GM21717 (cell line): ENCODE results near the gene ROR2.
"Not testable (repeated sequence)": the region's sequence is repeated elsewhere in the genome, so short reads cannot be mapped to it uniquely, and the experiment has no call there.

Source experiments
- ATAC-seq: cut with Tn5 transposase; IDR thresholded peaks from one replicate; pipeline ENCODE4 v1.9.1; 2021; ENCODE audit warnings: mild to moderate bottlenecking, moderate library complexity; ENCODE audit not compliant: unreplicated experiment

ROR2 gene

DNA sequence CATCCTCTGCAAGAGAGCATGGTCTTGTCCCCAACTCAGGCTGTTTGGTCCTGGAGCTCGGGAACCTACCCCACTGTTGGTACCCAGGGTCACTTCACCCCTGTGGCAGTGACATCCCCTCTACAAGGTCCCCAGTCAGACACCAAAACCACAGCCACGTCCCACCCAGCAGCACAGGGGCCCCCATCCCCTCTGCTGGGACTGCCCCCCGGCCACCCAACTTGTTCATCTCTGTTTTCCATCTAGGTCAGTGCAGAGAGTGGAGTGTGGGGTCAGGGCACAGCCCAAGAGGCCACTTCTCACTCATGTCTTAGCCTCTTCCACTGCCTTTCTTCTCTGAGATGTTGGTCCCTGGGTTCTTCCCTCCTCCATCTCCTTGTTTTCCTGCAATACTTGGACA is 292.5 kb downstream of the ROR2 start:
- no peak for ATAC-seq

DNA sequence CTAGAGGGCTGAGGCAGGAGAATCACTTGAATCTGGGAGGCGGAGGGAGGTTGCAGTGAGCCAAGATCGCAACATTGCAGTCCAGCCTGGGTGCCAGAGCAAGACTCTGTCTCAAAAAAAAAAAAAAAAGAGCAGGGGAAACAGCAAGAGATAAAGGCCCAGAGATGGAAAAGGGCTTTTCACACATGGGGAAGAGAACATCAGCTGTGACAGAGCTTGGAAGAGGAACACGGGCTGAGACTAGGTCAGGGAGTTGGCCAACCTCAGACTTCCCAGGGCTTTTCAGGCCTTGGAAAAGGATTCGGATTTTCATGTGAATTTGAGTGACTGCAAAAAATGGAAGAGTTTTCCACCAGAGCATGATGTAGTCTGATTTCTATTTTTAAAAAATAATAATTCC is 294.4 kb downstream of the ROR2 start:
- no peak for ATAC-seq

DNA sequence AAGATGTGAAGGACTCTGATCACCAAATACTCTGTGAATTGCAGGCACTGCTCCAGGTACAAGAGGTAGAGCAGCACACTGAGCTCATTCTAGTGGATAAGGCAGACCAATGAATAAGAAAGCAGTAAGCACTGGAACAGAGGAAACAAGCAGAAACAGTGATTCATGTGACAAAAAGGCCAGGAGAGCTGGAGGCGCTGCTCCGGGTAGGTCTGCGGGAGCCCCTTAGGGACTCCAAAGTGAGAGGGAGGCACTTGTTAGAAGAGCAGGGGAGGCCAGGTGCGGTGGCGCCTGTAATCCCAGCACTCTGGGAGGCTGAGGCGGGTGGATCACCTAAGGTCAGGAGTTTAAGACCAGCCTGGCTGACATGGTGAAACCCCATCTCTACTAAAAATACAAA is 294.8 kb downstream of the ROR2 start:
- no peak for ATAC-seq

DNA sequence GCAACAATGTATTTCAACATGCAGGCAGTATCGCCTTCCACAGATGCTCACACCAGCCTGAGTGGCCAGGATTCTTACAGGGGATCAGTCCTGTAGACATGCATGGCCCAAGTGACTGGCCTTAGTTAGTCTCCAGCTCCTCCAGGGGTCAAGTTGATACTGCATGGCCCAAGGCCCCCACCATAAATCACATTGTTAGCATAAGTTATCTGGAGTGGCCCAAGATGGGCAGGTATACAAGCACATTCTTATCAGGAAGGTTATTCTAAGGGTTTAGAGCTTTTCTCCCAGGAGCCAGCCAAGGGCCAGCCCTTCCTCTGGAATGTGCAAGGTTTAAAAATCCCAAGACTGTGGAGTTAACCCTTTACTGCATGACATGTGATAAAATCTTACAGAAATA is 295.5 kb downstream of the ROR2 start:
- ATAC-seq = no peak

DNA sequence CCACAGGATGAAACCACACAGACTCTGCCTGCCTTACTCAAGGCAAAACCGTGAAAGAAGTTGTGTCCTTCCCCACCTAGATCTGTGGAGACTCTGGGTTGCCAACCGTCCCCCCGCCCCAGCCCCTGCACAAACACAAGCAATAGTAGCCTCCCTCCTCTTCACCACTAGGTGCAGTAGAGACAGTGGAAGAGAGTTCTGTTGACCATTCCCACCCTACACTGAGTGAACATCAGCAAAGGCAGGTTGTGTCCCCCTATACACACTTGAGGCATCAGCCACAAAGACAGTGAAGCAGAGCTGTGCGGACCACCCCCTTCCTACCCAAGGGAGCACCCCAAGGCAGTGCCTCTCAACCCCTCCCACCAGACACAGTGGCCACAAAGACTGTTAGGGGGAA is 302.7 kb downstream of the ROR2 start:
- no peak for ATAC-seq

DNA sequence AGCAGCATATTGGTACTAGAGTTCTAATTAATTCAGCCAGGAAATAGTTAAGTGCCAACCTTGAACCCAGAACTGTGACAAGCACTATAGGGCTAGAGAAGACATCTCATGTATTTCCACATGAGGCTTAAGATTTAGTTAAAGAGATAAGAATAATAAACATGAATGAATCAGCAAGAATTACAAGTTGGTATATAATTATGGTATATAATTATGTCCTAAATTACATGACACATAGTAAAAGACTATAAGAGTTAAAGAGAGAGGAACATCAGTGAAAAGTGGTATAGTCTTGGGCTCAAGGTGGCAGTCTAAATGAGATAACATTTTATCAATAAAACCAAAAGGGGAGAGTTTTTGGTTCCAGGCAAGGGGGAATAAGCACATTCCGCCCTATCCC is 303.3 kb downstream of the ROR2 start:
- ATAC-seq = no peak

DNA sequence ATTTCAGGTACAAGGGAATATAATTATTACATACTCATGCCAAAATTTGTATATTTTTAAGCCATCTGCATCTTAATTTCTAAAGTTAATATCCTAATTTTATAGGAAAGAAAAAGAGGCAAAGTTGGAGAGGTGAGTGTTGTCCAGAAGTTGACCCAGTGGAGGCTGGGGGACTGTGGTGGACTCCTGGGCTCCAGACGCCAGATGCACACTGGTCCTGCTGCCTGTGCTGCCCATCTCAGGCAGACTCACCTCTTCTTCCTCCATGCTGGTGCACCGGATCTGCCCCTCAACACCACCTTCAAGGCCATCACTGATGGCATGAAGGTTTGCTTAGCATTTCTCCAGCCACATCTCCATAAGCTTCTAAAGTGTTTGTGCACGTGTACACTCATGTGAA is 305.6 kb downstream of the ROR2 start:
- ATAC-seq = no peak

DNA sequence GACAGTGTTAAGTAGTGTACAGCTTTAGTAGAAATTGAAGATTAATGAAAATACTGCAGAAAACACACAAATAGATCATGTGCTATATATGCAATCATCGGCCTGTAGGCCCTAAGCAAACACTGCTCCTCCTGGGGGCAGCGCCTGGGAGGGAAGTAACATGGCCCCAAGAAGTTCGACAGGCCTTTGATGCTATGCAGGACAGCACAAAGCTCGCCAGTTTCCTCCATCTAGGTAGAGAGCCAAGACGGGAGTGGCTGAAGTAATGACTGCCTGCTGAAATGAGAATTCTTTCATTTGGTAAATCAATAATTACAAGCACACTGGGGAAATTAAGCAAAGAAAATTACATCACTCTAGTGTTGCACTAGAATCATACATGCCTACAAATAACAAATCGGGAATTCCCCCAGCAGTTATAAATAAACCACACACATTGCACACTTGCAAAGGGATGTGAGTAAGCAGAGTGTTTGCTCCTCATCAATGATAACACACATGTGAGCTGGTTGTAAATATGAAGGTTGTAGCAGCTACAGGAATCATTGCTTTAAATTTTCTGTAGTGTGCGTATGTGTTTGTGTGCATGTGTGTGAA is 306.4 kb downstream of the ROR2 start:
- no peak for ATAC-seq

DNA sequence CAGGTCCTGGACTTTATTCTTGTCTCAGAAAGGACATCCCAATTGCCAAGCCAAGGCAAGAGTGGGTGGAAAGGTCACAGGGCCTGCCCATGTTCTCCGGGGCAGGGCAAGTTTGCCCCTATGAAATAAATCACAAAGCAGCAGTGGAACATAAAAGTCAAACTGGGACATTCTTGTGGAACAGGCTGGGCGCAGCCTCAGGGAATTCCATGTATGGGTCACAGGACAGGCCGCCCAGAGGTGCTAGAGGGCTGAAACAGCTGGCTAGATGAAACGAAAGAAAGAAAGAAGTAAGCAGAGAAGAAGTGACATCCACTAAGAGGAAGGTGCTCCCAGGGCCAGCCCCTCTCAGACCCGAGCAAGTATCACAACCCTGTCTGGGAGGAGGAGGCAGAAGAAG is 307.3 kb downstream of the ROR2 start:
- no peak for ATAC-seq

DNA sequence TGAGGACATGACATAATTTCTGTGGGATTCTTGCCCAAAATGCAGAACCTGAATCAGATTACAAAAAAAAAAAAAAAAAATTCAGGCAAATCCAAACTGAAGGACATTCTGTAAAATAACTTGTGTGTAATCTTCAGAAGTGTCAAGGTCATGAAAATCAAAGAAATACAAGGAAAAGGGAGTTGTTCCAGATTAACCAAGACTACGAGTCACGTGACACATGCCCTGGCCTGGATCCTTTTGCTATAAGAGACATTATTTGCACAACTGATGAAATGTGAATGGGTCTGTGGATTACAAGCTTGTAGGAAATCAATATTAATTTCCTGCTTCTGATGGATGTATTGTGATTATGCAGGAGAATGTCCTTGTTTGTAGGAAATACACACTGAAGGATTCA is 309.6 kb downstream of the ROR2 start:
- no peak for ATAC-seq

DNA sequence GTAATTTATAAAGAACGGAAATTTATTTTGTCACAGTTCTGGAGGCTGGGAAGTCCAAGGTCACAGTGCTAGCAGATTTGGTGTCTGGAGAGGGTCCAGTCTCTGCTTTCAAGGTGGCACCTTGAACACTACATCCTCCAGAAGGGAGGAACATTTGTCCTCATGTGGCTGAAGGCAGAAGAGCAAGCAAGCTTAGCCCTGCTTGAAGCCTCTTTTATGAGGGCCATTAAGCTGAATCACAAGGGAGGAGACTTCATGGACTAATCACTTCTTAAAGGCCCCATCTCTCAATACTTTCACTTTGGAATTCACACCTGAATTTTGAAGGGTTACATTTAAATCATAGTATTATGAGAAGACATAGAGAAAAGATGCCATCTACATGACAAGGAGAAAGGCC is 311.0 kb downstream of the ROR2 start:
- ATAC-seq = no peak

DNA sequence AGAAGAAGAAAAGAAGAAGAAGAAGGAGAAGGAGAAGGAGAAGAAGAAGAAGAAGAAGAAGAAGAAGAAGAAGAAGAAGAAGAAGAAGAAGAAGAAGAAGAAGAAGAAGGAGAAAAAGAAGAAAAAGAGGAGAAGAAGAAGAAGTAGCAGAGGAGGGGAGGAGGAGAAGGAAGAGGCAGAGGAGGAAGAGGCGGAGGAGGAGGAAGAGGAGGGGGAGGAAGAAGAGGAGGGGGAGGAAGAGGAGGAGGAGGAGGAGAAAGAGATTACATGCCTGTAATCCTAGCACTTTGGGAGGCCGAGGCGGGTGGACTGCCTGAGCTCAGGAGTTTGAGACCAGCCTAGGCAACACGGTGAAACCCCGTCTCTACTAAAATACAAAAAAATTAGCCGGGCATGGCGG is 315.2 kb downstream of the ROR2 start:
- not testable (repeated sequence) for ATAC-seq

DNA sequence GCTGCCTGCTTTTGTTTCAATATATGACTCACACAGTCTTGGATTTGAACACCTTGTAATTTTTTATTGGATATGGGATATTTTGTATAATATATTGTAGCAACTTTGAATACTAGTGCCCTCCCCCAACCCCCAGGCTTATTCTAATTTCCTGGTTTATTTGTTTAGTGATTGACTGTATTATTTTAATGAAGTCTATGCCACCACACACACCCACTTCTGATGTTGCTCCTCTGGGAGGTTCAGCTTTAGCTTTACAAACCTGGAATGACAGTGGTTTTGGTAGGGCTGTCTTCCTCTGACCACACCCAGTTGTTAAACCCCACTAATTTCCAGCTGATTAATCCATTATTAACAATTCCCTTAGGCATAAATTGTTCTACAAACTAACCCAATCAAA is 320.3 kb downstream of the ROR2 start:
- ATAC-seq = no peak

DNA sequence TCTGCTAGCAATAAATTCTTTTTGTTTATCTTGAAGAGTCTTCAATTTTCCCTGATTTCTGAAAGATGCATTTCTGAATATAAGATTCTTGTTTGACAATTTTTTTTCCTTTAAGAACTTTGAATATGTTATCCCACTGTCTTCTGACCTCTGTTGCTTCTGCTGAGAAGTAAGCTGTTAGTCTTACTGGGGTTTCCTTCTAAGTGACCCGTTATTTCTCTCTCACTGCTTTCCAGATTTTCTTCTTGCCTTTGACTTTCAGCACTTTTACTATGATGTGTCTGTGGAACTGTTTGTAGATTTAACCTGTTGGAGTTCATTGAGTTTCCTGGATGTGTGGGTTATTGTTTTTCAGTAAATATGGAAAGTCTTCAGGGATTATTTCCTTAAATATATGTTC is 321.1 kb downstream of the ROR2 start:
- no peak for ATAC-seq

DNA sequence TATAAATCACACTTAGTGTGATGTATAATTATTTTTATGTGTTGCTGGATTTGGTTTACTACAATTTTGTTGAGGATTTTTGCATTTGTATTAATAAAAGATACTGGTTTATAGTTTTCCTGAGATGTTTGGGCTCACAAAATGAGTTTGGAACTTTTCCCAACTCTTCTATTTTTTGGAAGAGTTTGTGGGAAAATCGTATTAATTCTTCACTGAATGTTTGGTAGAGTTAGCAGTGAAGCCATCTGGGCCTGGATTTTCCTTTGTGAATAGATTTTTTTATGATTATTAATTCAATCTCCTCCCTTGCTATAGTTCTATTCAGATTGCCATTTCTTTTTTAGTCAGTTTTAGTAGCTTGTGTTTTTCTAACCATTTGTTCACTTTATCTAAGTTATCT is 324.7 kb downstream of the ROR2 start:
- no peak for ATAC-seq

DNA sequence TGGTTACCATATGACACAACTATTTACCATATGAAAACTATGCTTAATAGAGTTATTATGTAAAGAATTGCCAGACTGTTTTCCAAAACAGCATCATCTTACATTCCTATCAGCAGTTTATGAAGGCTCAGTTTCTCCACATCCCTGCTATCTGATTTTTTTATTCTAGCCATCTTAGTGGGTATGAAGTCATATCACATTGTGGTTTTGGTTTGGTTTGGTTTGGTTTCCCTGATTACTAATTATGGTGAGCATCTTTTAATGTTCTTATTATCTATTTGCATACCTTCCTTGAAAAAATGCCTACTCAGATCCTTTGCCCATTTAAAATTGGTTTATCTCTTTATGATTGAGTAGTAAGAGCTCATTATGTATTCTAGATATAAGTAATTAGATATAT is 327.0 kb downstream of the ROR2 start:
- no peak for ATAC-seq

DNA sequence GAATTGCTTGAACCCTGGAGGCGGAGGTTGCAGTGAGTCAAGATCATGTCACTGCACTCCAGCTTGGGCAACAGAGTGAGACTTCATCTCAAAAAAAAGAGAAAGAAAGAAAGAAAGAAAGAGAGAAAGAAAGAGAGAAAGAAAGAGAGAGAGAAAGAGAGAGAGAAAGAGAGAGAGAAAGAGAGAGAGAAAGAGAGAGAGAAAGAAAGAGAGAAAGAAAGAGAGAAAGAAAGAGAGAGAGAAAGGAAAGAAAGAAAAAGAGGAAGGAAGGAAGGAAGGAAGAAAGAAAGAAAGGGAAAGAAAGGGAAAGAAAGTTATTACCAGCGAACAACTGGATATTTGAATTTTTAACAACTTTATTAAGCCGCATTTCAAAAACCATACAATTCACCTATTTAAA is 327.9 kb downstream of the ROR2 start:
- ATAC-seq = not testable (repeated sequence)

DNA sequence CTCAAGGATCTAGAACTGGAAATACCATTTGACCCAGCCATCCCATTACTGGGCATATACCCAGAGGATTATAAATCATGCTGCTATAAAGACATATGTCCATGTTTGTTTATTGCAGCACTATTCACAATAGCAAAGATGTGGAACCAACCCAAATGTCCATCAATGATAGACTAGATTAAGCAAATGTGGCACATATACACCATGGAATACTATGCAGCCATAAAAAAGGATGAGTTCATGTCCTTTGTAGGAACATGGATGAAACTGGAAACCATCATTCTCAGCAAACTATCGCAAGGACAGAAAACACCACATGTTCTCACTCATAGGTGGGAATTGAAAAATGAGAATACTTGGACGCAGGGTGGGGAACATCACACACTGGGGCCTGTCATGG is 336.0 kb downstream of the ROR2 start:
- not testable (repeated sequence) for ATAC-seq

DNA sequence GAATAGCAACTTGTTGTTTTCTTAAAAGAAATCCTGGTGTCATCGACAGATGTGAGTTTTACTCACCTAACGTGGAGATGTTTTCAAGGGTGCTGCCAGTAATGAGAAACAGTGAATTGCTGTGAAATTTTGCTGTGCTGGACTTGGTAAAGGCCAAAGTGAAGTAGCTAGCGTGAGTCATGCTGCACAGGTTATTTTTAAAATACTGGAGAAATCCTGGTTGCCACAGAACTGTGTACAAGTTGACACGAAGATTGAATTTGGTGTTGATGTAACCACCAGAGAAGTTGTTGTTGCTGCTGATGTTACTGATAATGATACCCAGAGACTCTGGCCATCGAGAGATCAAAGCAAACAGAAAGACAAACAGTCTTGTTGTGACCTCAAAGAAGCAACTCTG is 338.4 kb downstream of the ROR2 start:
- ATAC-seq = no peak

DNA sequence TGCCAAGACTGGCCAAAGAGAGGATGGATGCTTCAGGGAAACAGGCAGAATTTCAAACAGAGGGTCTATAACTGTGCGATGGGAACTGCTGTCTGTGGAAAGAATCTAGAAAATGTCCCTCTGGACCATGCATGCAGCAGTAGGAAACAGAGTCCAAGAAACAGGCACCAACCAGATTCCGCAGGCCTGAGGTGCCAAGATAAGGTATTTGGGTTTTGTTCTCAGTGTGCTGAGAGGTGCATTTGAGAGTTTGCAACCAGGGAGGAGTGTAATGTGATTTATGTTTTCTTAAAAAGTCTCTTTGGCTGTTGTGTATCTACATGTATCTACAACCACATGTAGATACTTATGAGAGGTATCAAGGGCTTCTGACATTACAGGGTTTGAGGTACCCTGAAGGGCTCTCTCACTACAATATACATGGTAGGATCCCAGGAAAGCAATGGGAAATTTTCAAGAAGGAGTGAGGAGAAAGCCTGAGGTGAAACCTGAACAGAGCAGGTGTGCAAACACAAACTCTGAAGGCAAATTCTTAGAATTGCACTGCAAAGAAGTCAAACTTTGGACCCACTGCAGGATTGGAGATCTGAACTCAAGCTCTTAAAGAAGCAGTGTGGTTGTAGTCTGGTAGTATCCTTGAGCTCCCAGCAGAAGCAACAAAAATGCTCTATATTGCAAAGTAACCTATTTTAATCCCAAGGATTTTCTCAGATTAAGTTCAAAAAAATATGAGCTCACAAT is 343.6 kb downstream of the ROR2 start:
- ATAC-seq = no peak

DNA sequence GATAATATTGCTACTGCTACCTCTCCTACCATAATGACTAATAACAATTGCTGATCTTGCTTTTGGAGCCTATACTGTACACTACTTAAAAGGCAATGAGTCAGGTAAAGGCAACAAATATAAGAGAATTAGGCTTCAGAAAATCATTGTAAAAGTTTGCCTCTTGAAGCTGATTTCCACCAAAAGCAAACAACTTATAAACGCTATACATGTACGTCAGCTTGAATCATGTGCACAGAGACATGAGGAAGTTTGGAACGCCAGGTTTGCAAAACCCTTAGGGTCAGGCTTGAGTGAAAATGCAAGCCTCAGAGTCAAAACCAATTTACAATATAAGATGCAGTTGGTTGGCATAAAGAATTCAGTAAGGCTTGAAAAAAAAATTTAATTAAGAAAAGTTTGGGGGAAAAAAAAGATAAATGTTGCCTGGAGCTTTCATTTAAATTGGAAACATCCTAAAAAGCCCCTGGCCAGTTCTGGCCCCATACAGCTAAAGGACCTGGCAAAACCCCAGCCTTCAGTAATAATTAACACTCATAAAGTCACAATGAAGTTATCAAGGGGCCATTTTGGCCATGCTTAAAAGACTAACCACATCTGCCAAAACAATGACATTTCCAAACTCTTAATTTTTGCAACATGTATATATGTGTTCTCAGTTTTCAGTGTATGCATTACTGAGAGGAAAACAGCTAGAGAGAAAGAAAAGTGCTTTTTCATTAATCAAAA is 345.4 kb downstream of the ROR2 start:
- ATAC-seq = no peak

DNA sequence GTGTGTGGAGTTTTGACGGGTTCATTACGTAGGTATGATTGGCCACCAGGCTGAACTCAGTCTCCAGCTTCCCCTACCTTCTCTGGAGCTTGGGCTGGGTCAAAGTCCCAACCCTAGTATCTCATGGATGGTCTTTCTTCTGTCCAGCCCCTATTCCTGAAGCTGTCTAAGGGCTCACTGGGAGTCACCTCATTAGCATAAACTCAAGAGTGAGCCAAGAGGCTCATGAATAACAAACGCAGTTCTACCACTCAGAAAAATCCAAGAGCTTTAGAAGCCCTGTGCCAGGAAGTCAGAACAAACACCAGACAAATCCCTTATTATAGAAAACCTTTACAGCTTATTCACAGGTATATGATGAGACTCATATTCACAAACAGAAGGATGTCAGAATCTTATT is 346.1 kb downstream of the ROR2 start:
- no peak for ATAC-seq
